AG04450 (cell line): Measurements from ENCODE around the gene ZMAT3. TPM values are rescaled to one million over a fixed set of nuclear protein-coding genes. Genes with fewer than 3 reads are reported as not detected.

Experiments used
- CTCF ChIA-PET: fragments of 300-600, 350-600 bp; formaldehyde crosslinking; extraction: SDS; loops from one replicate; lab custom pipeline; 2022; ENCODE audit warnings: antibody characterized with exemption, inconsistent platforms; lab: Charles Lee
- POLR2A ChIA-PET: fragments of 350-600 bp; formaldehyde crosslinking; extraction: SDS; loops from one replicate; lab custom pipeline; 2021; ENCODE audit warnings: antibody characterized with exemption, inconsistent platforms; lab: Yijun Ruan, JAX
- DNase-seq: peaks from one replicate; pipeline ENCODE4 v3.0.0-alpha.2; 2011; ENCODE audit warnings: low read depth, low spot score
- H3K27ac ChIP-seq: one replicate; pipeline ENCODE4 v1.5.1; 2012; ENCODE audit warnings: low read depth, low read length, control low read depth
- H3K27me3 ChIP-seq: one replicate; pipeline ENCODE4 v1.6.0; 2012; ENCODE audit warnings: low read length; ENCODE audit not compliant: control insufficient read depth, insufficient read depth
- H3K4me3 ChIP-seq: 2 replicates; pipeline ENCODE4 v1.5.1; 2011; ENCODE audit warnings: mild to moderate bottlenecking, low read depth, low read length, control low read depth
- H3K9me3 ChIP-seq: 2 replicates; pipeline ENCODE4 v1.5.1; 2012; ENCODE audit warnings: low read length; ENCODE audit not compliant: control insufficient read depth, insufficient read depth
- polyA plus RNA-seq: library from polyadenylated mRNA; depleted of rRNA; stranded (reverse); fragments of >200 nt; gene quantifications from 2 replicates; pipeline ENCODE4 v1.2.3, GENCODE V29; 2011
- TF ChIP-seq, protein P1 (sequence below): IDR thresholded peaks from 2 replicates; pipeline ENCODE4 v1.5.1; 2011; ENCODE audit warnings: low read depth, low read length, control low read depth, inconsistent platforms

The ZMAT3 gene
- polyA plus RNA-seq, 1 experiment: 51.9 TPM

DNA sequence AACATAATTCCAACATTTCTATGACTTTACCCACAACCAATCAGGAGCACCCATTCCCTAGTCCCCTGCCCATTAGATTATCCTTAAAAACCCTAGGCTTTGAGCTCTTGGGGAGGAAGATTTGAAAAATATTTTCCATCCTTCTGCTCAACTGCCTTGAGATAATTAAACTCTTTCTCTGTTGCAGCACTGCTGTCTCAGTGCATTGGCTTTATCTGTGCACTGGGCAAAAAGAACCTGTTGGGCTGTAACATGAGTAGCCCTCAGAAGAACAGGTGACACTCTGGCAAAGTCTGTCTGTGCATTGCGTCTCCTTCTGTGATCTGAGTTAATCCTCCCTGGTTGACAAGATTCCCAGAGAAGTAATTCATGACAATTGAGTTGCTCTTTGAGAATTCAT, 83.9 kb downstream of the ZMAT3 start:
- peaks cover 17% of the 10 kb centered on the region for H3K9me3 ChIP-seq
- POLR2A ChIA-PET: no interaction called here
- CTCF ChIA-PET: no interaction called here

DNA sequence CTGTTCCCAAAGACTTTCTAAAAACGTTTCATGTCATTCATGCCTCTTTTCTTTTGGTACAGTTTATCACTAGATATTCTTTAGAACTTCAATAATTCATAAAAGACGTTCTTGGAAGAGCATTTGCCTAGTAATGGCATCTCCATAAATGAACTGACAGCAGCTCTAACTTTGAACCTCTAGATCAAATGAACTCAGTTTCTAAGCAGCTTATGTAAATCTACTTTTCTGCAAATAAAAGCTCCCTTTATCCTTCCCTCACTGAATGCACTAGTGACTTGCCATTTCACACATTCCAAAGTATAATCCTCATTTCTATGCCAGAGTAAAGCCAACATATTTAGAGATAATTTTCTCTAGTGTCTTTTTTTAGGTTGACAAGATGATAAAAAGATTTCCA, 85.2 kb downstream of the ZMAT3 start:
- ChIA-PET POLR2A (no interaction called here), CTCF (no interaction called here)
- TF ChIP-seq, protein P1, sequence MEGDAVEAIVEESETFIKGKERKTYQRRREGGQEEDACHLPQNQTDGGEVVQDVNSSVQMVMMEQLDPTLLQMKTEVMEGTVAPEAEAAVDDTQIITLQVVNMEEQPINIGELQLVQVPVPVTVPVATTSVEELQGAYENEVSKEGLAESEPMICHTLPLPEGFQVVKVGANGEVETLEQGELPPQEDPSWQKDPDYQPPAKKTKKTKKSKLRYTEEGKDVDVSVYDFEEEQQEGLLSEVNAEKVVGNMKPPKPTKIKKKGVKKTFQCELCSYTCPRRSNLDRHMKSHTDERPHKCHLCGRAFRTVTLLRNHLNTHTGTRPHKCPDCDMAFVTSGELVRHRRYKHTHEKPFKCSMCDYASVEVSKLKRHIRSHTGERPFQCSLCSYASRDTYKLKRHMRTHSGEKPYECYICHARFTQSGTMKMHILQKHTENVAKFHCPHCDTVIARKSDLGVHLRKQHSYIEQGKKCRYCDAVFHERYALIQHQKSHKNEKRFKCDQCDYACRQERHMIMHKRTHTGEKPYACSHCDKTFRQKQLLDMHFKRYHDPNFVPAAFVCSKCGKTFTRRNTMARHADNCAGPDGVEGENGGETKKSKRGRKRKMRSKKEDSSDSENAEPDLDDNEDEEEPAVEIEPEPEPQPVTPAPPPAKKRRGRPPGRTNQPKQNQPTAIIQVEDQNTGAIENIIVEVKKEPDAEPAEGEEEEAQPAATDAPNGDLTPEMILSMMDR: no peak
- no peak overlapping the region for H3K27ac ChIP-seq
- peaks cover 17% of the 10 kb centered on the region for H3K9me3 ChIP-seq
- no peak for DNase-seq
- no peaks in the 10 kb centered on the region for H3K27me3 ChIP-seq
- H3K4me3 ChIP-seq: no peak overlapping the region

More for the DNA sequence above, 83.9 kb downstream of the ZMAT3 start:
- no peaks in the 10 kb centered on the region for H3K27me3 ChIP-seq
- H3K27ac ChIP-seq: no peak overlapping the region
- DNase-seq: no peak
- H3K4me3 ChIP-seq: no peak overlapping the region
- TF ChIP-seq, protein P1: no peak

DNA sequence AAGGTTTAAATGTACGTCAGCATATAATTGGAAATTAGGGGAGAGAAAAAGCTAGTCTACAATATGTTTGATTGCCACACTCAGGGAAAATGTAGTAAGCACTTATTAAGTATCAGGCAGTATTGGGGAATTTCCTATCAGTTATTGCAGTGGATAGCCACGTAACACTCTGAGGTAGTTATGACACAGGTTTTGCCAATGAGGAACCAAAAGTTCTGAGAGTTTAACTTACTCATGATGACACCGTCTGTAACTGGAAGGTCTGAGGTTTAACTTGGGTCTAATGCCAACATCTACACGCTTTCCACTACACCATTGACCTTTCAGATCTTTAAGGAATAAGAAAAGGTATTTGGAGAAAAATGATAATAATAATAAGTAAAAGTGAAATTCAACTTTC, 89.5 kb downstream of the ZMAT3 start:
- POLR2A ChIA-PET: no interaction called here
- Histone ChIP-seq H3K4me3 (no peak overlapping the region), H3K9me3 (no peaks in the 10 kb centered on the region), H3K27me3 (no peaks in the 10 kb centered on the region), H3K27ac (no peak overlapping the region)
- CTCF ChIA-PET: no interaction called here
- TF ChIP-seq, protein P1: no peak
- no peak for DNase-seq

DNA sequence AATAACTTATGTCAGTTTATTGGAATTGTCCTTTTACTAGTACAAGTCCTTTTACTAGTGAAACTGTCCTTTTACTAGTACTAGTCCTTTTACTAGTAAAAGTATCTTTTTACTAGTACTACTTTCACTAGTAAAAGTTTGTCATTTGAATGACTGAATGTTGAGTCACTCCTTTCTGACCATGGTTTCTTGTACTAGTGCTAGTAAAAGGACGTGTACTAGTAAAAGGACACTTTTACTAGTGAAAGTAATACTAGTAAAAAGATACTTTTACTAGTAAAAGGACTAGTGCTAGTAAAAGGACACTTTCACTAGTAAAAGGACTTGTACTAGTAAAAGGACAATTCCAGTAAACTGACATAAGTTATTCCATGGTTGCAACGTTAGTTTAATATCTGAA, 96.3 kb downstream of the ZMAT3 start:
- TF ChIP-seq, protein P1: no peak
- H3K27me3 ChIP-seq: no peaks in the 10 kb centered on the region
- ChIA-PET CTCF (interaction anchor here (1.0 kb wide), 1 partner anchor 539 kb away, joined by 3 read pairs; no protein-coding TSS in a partner anchor), POLR2A (no interaction called here)
- DNase-seq: no peak
- no peak overlapping the region for H3K4me3 ChIP-seq
- no peaks in the 10 kb centered on the region for H3K9me3 ChIP-seq
- no peak overlapping the region for H3K27ac ChIP-seq

DNA sequence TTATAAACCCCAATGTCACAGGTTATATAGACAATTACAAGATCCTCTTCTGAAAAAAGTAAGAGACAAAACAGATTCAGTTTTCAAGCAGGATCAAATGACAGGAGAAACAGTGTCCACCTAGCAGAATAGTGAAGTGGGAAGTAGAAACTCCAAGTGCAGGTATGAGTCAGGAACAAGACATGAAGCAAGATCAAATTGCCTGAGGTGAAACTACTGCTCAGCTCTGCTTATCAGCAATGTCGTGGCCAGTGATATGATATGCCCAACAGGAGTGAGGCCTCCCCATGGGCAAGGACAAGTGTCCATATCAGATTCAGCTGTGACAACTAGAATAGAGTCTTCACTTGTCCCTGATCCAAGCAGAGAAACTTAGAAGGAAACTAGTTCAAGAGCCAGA, 100.0 kb downstream of the ZMAT3 start:
- TF ChIP-seq, protein P1: no peak
- Histone ChIP-seq H3K27me3 (no peaks in the 10 kb centered on the region), H3K9me3 (no peaks in the 10 kb centered on the region), H3K27ac (no peak overlapping the region), H3K4me3 (no peak overlapping the region)
- CTCF ChIA-PET: no interaction called here
- POLR2A ChIA-PET: no interaction called here
- DNase-seq: no peak
